HCT116 (cell line): ENCODE measurements around the gene IMMP2L. TPM values are rescaled to one million over a fixed set of nuclear protein-coding genes. Genes with fewer than 3 reads are reported as not detected.

Source experiments
- ATAC-seq: fragments of 200-7000 bp; cut with Tn5 transposase; 2 replicates; pipeline ENCODE4 v1.9.1; 2020; ENCODE audit warnings: mild to moderate bottlenecking, moderate library complexity
- BruUV-seq: library from RNA; stranded (reverse); fragments of 400-500 nt; replicated peaks from 2 replicates; lab custom pipeline; 2021; lab: Mats Ljungman, UMichigan
- CTCF ChIA-PET: fragments of 300-600 bp; sonication (Branson Sonifier 250); formaldehyde crosslinking; loops from one replicate; lab custom pipeline; 2021; ENCODE audit warnings: antibody characterized with exemption; lab: Charles Lee
- POLR2A ChIA-PET: fragments of 300-600, 350-600 bp; sonication (Branson Sonifier 250); formaldehyde crosslinking; loops from one replicate; lab custom pipeline; 2021; ENCODE audit warnings: antibody characterized with exemption; lab: Charles Lee
- RAD21 ChIA-PET, 2 experiments: fragments of 300-600 bp; sonication (Branson Sonifier 250); formaldehyde crosslinking; loops; one replicate each; lab custom pipeline; 2023; ENCODE audit warnings: low total read pairs in 2 of 2; ENCODE audit not compliant: uncharacterized antibody in 2 of 2, unreplicated experiment in 2 of 2, low non-redundant PET in 1 of 2; lab: Charles Lee
- DNase-seq: peaks from one replicate; pipeline ENCODE4 v3.0.0-alpha.2; 2010; ENCODE audit warnings: low read depth, low spot score
- H2AFZ ChIP-seq: fragments of 200-600 bp; shearing (Covaris generic), sonication (generic); 2 replicates; pipeline ENCODE4 v1.6.1; 2017; ENCODE audit warnings: low read depth, mixed run types, mixed read lengths, antibody characterized with exemption, low read length; ENCODE audit not compliant: poor library complexity, severe bottlenecking
- H3K27ac ChIP-seq: 2 replicates; pipeline ENCODE4 v1.5.1; 2012; ENCODE audit warnings: low read depth, low read length
- H3K27me3 ChIP-seq: fragments of 200-600 bp; sonication (generic); 2 replicates; pipeline ENCODE4 v1.6.1; 2016; ENCODE audit warnings: mixed run types, low read length, mixed read lengths; ENCODE audit not compliant: insufficient read depth
- H3K36me3 ChIP-seq, 2 experiments: fragments of 200-500 bp in 1 of 2; fragments of 200-600 bp in 1 of 2; sonication (Bioruptor generic) in 1 of 2; sonication (generic) in 1 of 2; 2 replicates each; pipeline versions ENCODE4 v1.5.1 to v1.6.1; 2014 to 2016; ENCODE audit warnings: low read length in 2 of 2, inconsistent platforms in 1 of 2, mixed read lengths in 1 of 2, mixed run types in 1 of 2; ENCODE audit not compliant: insufficient read depth in 2 of 2, control insufficient read depth in 1 of 2
- H3K4me1 ChIP-seq, 2 experiments: fragments of 200-600 bp in 1 of 2; sonication (generic) in 1 of 2; 2 replicates each; pipeline versions ENCODE4 v1.5.1 to v1.6.1; 2012 to 2017; ENCODE audit warnings: low read length in 2 of 2, inconsistent platforms in 1 of 2, mild to moderate bottlenecking in 1 of 2, mixed read lengths in 1 of 2, mixed run types in 1 of 2, moderate library complexity in 1 of 2; ENCODE audit not compliant: insufficient read depth in 2 of 2, control insufficient read depth in 1 of 2
- H3K4me2 ChIP-seq: fragments of 200-600 bp; sonication (generic); 2 replicates; pipeline ENCODE4 v1.6.1; 2017; ENCODE audit warnings: mixed run types, low read length, mixed read lengths
- H3K4me3 ChIP-seq, 2 experiments: fragments of 200-600 bp in 1 of 2; sonication (generic) in 1 of 2; replicated peaks in 1 of 2; 2 replicates each; pipeline ENCODE4 v1.5.1; 2011 to 2016; ENCODE audit warnings: low read length in 2 of 2, control low read depth in 1 of 2, low read depth in 1 of 2, mild to moderate bottlenecking in 1 of 2, mixed read lengths in 1 of 2, mixed run types in 1 of 2
- H3K79me2 ChIP-seq: fragments of 200-600 bp; sonication (generic); 2 replicates; pipeline ENCODE4 v1.6.1; 2017; ENCODE audit warnings: mild to moderate bottlenecking, mixed run types, low read length, moderate library complexity, mixed read lengths; ENCODE audit not compliant: insufficient read depth
- H3K9ac ChIP-seq: fragments of 200-600 bp; sonication (generic); 2 replicates; pipeline ENCODE4 v1.6.1; 2016; ENCODE audit warnings: low read length, mixed read lengths
- H3K9me2 ChIP-seq: fragments of 200-600 bp; sonication (generic), shearing (Covaris generic); 2 replicates; pipeline ENCODE4 v1.6.1; 2017; ENCODE audit warnings: mixed run types, mild to moderate bottlenecking, moderate library complexity; ENCODE audit not compliant: insufficient read depth
- H3K9me3 ChIP-seq, 2 experiments: fragments of 200-500 bp in 1 of 2; fragments of 200-600 bp in 1 of 2; sonication (Bioruptor generic) in 1 of 2; sonication (generic) in 1 of 2; 2 replicates each; pipeline ENCODE4 v1.6.1; 2014 to 2017; ENCODE audit warnings: low read length in 2 of 2, mixed read lengths in 2 of 2, inconsistent platforms in 1 of 2, low read depth in 1 of 2, mild to moderate bottlenecking in 1 of 2, mixed run types in 1 of 2, moderate library complexity in 1 of 2; ENCODE audit not compliant: control insufficient read depth in 1 of 2, insufficient read depth in 1 of 2
- H4K20me1 ChIP-seq: fragments of 200-600 bp; sonication (generic), shearing (Covaris generic); 2 replicates; pipeline ENCODE4 v1.6.1; 2017; ENCODE audit warnings: mixed run types, mild to moderate bottlenecking, moderate library complexity; ENCODE audit not compliant: insufficient read depth
- JUND ChIP-seq: IDR thresholded peaks from 2 replicates; pipeline ENCODE4 v1.6.1; 2012
- POLR2AphosphoS5 ChIP-seq: IDR thresholded peaks from 2 replicates; pipeline ENCODE4 v1.6.1; 2011; ENCODE audit warnings: mild to moderate bottlenecking, low read depth, low read length, moderate library complexity
- SP1 ChIP-seq: IDR thresholded peaks from 2 replicates; pipeline ENCODE4 v1.6.1; 2012; ENCODE audit warnings: low read depth
- YY1 ChIP-seq: IDR thresholded peaks from 2 replicates; pipeline ENCODE4 v1.6.1; 2011; ENCODE audit warnings: low read length, low read depth, moderate library complexity, mild to moderate bottlenecking; ENCODE audit not compliant: insufficient replicate concordance; ENCODE audit errors: extremely low read depth
- intact Hi-C: fragments of 100-400 bp; cut with micrococcal nuclease; formaldehyde crosslinking; loops from 2 replicates; pipeline ENCODE4 v1.10.0; 2022
- total RNA-seq: library from RNA; stranded (reverse); gene quantifications from one replicate; pipeline ENCODE4 v1.2.1, GENCODE V29; 2021; ENCODE audit not compliant: unreplicated experiment
- TF ChIP-seq, protein P1 (sequence below), 3 experiments: fragments of 200-600 bp in 1 of 3; sonication (generic) in 1 of 3; IDR thresholded peaks in 2 of 3; conservative IDR thresholded peaks in 1 of 3; 2 replicates each; pipeline ENCODE4 v1.5.1; 2012 to 2017; ENCODE audit warnings: low read depth in 2 of 3, low read length in 2 of 3, antibody characterized with exemption in 1 of 3, borderline replicate concordance in 1 of 3, control low read depth in 1 of 3, mild to moderate bottlenecking in 1 of 3, mixed read lengths in 1 of 3, mixed run types in 1 of 3, moderate library complexity in 1 of 3; ENCODE audit not compliant: insufficient read depth in 1 of 3
- TF ChIP-seq, protein P2 (sequence below): IDR thresholded peaks from 2 replicates; pipeline ENCODE4 v1.6.1; 2012

The IMMP2L gene
- total RNA-seq, 1 experiment from 2014 or later = 21.1 TPM

DNA sequence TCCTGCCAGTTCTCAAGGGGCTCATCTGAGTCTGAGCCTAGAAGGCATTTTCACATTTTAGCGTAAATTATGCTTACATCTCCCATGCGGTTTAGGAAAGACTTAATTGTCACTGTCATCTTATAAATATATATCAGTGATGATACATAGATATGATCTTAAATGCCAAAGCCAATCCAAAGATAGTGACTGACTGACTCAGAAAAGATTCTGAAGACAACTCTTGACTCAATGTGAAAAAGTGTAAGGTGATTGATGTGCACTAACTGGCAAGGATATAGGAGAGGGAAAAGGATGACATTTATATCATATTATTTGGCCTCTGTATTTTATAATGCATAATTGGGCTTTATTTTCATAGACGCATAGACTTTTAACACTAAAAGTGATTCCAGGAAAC lies 556.3 kb downstream of the IMMP2L start (continued):
- TF ChIP-seq, protein P1, sequence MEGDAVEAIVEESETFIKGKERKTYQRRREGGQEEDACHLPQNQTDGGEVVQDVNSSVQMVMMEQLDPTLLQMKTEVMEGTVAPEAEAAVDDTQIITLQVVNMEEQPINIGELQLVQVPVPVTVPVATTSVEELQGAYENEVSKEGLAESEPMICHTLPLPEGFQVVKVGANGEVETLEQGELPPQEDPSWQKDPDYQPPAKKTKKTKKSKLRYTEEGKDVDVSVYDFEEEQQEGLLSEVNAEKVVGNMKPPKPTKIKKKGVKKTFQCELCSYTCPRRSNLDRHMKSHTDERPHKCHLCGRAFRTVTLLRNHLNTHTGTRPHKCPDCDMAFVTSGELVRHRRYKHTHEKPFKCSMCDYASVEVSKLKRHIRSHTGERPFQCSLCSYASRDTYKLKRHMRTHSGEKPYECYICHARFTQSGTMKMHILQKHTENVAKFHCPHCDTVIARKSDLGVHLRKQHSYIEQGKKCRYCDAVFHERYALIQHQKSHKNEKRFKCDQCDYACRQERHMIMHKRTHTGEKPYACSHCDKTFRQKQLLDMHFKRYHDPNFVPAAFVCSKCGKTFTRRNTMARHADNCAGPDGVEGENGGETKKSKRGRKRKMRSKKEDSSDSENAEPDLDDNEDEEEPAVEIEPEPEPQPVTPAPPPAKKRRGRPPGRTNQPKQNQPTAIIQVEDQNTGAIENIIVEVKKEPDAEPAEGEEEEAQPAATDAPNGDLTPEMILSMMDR (IDR thresholded peaks at IDR 0.05 in 2 of 3, conservative IDR thresholded peaks at IDR 0.05 in 1 of 3; ENCODE audit: borderline replicate concordance in 1 of 3, insufficient read depth in 1 of 3, low read depth in 2 of 3, low read length in 2 of 3) = no peak
- TF ChIP-seq POLR2AphosphoS5 (no peak), JUND (no peak), SP1 (no peak)
- TF ChIP-seq, protein P2, sequence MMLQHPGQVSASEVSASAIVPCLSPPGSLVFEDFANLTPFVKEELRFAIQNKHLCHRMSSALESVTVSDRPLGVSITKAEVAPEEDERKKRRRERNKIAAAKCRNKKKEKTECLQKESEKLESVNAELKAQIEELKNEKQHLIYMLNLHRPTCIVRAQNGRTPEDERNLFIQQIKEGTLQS = no peak

DNA sequence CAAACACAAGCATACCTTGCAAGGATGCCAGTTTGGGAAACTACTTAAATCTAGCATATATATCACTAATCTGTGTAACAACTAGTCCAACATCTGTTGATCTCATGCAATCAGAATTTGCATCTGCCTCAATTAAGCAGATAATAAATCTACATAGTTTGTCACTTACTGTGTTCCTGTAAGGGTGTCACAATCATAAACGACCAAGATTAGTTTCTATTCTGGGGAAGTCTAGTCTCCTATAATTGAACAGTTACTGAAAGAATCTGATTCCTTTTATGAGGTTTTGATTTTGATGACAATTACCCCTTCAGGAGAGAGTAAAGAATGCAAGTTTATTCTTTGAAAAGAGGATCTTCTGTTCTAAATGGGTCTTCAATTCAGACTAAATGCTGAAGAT lies 556.8 kb downstream of the IMMP2L start:
- CTCF ChIA-PET = no interaction called here

More for the DNA sequence above, 556.8 kb downstream of the IMMP2L start:
- POLR2A ChIA-PET = no interaction called here
- ATAC-seq (no peak), DNase-seq (no peak)
- H2AFZ ChIP-seq = no peak overlapping the region
- no peaks in the 10 kb centered on the region for H3K36me3 ChIP-seq
- H3K4me3 ChIP-seq = no peak overlapping the region
- H3K79me2 ChIP-seq = no peaks in the 10 kb centered on the region
- no peak overlapping the region for H3K9ac ChIP-seq
- H3K27ac ChIP-seq = no peak overlapping the region
- H3K9me2 ChIP-seq = no peaks in the 10 kb centered on the region
- no peaks in the 10 kb centered on the region for H3K9me3 ChIP-seq
- H4K20me1 ChIP-seq = no peaks in the 10 kb centered on the region
- BruUV-seq = no TSS peak
- no peak overlapping the region for H3K4me2 ChIP-seq
- intact Hi-C loops = no loop called here
- no peaks in the 10 kb centered on the region for H3K27me3 ChIP-seq
- no peaks in the 10 kb centered on the region for H3K4me1 ChIP-seq
- no peak for TF ChIP-seq YY1
- RAD21 ChIA-PET = no interaction called here
